NK-92 (cell line): Measurements from ENCODE around the gene ABCC3.
"Not testable (repeated sequence)": the region's sequence is repeated elsewhere in the genome, so short reads cannot be mapped to it uniquely, and the experiment has no call there.

Source experiments
- DNase-seq: peaks from one replicate; lab custom pipeline; 2025; ENCODE audit not compliant: unreplicated experiment; lab: John Stamatoyannopoulos, UW

Gene ABCC3

GRCh38 chr17:50663812-50664374 is 29.2 kb downstream of the ABCC3 start:
- DNase-seq, result no peak

- no peak for DNase-seq
These were observed 30.2 kb downstream of the ABCC3 start for GRCh38 chr17:50664788-50665458.

- DNase-seq, result no peak
These were observed 31.2 kb downstream of the ABCC3 start for GRCh38 chr17:50665838-50666237.

GRCh38 chr17:50666316-50666715 is 31.6 kb downstream of the ABCC3 start:
- no peak for DNase-seq

- DNase-seq, result no peak
These were observed 32.8 kb downstream of the ABCC3 start for GRCh38 chr17:50667259-50668024.

GRCh38 chr17:50668025-50668837 is 33.5 kb downstream of the ABCC3 start:
- DNase-seq, result no peak

GRCh38 chr17:50668838-50669581 is 34.3 kb downstream of the ABCC3 start:
- DNase-seq, result no peak

- DNase-seq, result no peak
These were observed 37.4 kb downstream of the ABCC3 start for GRCh38 chr17:50672071-50672470.

- no peak for DNase-seq
These were observed 38.3 kb downstream of the ABCC3 start for GRCh38 chr17:50672831-50673551.

- no peak for DNase-seq
These were observed 40.5 kb downstream of the ABCC3 start for GRCh38 chr17:50675190-50675589.

- no peak for DNase-seq
These were observed 40.9 kb downstream of the ABCC3 start for GRCh38 chr17:50675627-50676026.

- no peak for DNase-seq
These were observed 41.6 kb downstream of the ABCC3 start for GRCh38 chr17:50676065-50676975.

GRCh38 chr17:50677851-50678375 is 43.2 kb downstream of the ABCC3 start:
- DNase-seq, result no peak

- no peak for DNase-seq
These were observed 44.4 kb downstream of the ABCC3 start for GRCh38 chr17:50679008-50679544.

- no peak for DNase-seq
These were observed 45.4 kb downstream of the ABCC3 start for GRCh38 chr17:50680126-50680525.

GRCh38 chr17:50680543-50681262 is 46.0 kb downstream of the ABCC3 start:
- not testable (repeated sequence) for DNase-seq

- DNase-seq, result no peak
These were observed 46.9 kb downstream of the ABCC3 start for GRCh38 chr17:50681263-50682200.
